ENCODE measurements around the gene PNPO.
A peak's percentile ranks its signal among the peaks of the same experiment; 100 is the strongest.

The PNPO gene

GRCh38 chr17:47941246-47942095 lies at the start of gene PNPO:
Gene PNPO, plus strand, starts transcription at chr17:47941571. Its CDS starts 105 bp downstream, at chr17:47941676.
- peak; percentile 86 for DNase-seq

DNA sequence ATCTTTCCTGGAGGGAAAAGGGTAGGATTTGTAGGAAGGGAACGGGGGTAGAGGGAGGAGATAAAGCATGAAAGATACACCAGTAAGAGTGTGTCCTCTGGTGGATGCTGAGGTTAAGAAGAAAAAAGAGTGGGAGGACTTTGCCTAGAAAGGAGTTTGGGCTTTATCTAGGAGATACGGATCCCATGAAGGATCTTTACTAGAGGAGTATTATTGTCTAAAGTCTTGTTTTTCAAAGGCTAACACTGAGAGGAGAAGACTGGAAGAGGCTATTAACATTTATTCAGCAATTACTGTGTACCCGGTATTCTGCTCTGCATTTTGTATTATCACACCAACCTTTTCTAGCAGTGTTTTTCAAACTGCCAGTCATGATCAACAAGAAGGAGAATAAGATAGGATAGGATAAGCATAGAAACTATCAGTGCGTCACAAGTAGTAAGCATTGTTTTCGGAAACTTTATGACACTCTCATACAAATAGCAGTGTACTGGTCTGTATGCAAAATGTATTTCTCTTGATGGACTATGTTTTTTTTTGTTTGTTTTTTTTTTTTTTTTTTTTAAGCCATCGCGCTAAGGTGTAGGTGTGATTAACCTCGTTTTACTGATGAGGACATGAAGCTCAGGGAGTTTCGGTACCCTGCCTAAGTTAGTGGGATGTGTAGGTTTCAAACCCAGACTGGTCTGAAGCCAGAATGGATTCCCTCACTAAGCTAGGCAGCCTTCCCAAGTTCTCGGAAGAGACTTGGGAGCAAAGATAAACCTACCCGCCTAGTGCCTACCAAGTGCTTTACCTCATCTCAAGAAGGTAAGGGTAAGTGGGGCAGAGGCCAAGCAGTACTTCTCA lies 46.6 kb upstream of the PNPO start:
- DNase-seq, result no peak

DNA sequence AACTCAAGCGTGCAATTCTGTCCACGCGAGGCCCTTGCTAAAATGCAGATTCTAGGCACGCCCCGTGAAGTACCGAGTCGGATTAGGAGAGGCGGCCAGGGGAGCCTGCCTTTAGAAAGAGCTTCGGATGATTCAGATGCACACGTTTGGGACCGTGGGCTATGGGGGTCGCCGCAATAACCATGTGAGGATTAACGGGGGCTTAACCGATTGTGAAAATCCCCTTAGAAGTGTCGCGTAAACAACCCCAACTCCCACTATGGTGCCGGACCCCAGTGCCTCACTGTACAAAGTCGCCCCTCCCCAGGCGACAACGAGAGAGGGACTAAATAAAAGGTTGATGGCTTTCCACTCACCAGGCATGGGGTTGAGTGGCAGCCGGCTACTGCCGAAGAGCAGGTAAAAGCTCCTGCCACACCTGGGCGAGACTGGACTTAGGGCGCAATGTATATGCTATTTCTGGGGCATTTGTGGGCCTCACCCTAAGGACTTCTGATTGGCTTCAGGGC lies 46.0 kb upstream of the PNPO start:
- no peak for DNase-seq

GRCh38 chr17:47895856-47896671 lies 45.3 kb upstream of the PNPO start, which contains the start of gene SP2:
Gene SP2, plus strand, starts transcription at chr17:47896236. Its CDS starts 51 bp downstream, at chr17:47896287.
- DNase-seq, result peak; percentile 100

DNA sequence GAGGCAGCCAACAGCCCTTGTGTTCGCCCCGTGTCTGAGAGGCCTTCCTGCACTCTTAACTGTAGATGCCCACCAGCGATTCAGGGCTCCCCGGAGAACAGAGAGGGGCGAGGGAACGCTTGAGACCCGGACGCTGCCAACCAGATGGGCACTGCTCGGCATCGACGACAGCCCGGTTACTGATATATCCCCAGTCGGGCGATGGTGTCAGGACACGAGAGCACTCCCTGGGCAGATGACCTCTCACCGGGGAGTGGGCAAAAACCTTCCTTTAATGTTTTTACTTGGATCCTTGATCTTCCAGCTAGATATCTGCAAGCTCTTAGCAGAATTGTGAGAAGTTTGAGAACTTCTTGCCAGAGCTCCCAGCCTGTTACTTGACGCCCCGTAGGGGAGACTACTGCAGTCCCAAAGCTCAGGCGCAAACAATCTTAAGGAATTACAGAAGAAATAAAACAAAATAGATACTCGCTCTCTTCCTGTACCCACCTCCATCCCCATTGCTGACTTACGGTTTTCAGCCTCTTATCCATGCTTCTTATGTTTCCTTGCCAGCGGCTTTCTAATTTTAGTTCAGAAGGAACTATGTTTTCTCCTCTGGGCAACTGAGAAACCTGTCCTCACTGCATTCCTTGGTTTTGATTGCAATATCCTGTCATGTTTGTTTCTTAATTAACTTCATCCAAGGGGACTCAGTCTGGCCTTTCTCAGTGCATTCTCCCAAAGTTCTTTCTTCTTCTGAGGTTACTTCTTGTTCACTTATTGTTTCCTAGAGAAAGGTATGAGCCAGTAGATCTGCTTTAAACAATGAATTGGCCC lies 44.5 kb upstream of the PNPO start:
- no peak for DNase-seq

DNA sequence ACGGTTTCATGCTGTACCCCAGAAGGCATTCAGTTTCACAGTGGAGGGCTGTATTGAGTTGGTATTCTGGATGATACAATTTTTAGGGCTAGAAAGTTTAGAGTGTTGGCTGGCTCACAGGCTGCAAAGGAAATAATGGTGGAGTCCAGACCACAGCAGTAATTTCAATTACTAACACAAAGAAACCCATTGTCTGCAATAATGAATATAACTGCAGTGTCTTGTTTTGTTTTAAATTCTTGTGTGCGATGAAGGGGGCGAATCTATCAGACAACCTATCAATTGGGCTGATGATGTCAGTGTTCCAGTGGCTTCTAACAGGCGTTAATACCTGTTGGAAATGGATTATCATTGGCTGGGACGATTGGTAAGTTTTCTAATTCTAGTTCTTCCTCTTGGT lies 43.8 kb upstream of the PNPO start:
- no peak for DNase-seq

- no peak for DNase-seq
Measured at GRCh38 chr17:47898241-47898640, 43.1 kb upstream of the PNPO start.

- no peak for DNase-seq
Measured at GRCh38 chr17:47899643-47900042, 41.7 kb upstream of the PNPO start.

- DNase-seq, result no peak
Measured at GRCh38 chr17:47901423-47901822, 39.9 kb upstream of the PNPO start.

- DNase-seq, result no peak
Measured at GRCh38 chr17:47902039-47902744, 39.2 kb upstream of the PNPO start.

- no peak for DNase-seq
Measured at GRCh38 chr17:47905221-47905733, 36.1 kb upstream of the PNPO start.

- DNase-seq, result no peak
Measured at GRCh38 chr17:47906443-47906842, 34.9 kb upstream of the PNPO start.

GRCh38 chr17:47907932-47908562 lies 33.3 kb upstream of the PNPO start:
- no peak for DNase-seq

DNA sequence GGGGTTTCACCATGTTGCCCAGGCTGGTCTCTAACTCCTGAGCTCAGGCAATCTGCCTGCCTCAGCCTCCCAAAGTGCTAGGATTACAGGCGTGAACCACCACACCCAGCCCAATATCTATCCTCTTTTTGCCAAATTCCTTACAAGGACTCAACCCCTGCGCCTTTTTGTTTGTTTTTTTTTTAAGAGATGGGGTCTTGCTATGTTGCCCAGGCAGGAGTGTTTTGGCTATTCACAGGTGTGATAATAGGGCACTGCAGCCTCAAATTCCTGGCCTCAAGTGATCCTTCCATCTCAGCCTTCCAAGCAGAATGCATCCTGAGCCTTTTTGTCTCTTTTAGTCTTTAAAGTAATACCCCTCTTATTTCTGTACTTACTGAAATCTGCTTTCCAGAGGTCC lies 28.3 kb upstream of the PNPO start:
- no peak for DNase-seq

GRCh38 chr17:47914306-47914948 lies 26.9 kb upstream of the PNPO start:
- DNase-seq, result no peak

- no peak for DNase-seq
Measured at GRCh38 chr17:47915776-47916398, 25.5 kb upstream of the PNPO start.

DNA sequence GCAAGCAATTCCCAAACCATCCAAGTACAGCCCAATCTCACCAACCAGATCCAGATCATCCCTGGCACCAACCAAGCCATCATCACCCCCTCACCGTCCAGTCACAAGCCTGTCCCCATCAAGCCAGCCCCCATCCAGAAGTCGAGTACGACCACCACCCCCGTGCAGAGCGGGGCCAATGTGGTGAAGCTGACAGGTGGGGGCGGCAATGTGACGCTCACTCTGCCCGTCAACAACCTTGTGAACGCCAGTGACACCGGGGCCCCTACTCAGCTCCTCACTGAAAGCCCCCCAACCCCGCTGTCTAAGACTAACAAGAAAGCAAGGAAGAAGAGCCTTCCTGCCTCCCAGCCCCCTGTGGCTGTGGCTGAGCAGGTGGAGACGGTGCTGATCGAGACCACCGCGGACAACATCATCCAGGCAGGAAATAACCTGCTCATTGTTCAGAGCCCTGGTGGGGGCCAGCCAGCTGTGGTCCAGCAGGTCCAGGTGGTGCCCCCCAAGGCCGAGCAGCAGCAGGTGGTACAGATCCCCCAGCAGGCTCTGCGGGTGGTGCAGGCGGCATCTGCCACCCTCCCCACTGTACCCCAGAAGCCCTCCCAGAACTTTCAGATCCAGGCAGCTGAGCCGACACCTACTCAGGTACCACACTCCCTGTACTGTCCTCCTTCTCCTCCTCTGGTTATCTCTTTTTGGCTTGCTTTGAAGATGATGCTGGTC lies 24.7 kb upstream of the PNPO start:
- no peak for DNase-seq

- no peak for DNase-seq
Measured at GRCh38 chr17:47917581-47917980, 23.8 kb upstream of the PNPO start.

DNA sequence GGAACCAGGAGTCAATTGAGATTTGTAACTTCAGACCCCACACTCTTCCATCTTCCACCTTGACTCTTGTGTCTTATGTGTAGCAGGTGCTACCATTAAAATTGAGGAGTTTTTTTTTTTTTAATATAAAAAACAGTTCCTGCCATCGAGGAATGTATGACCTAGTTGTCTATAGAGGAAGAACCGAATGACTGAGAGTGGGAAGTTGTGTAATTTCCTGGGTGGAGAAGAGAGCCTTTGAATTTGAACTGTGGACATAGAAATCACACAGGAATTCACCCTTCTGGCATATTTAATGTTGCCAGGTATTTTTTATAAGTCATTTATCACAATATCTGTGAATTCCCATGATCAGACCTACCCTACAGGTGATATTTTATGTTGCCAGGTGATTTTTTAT lies 23.4 kb upstream of the PNPO start:
- DNase-seq, result no peak
